Activated CD4-positive, alpha-beta T cell treated with anti-CD3 and anti-CD28 coated beads for 36 hours (primary cell): ENCODE data around the gene RNASE13. TPM values are rescaled to one million over a fixed set of nuclear protein-coding genes. Genes with fewer than 3 reads are reported as not detected.

Source experiments
- ATAC-seq: fragments of 200-7000 bp; cut with Tn5 transposase; one replicate; pipeline ENCODE4 v1.10.0; 2021; ENCODE audit warnings: mild to moderate bottlenecking, moderate library complexity
- CTCF ChIA-PET: fragments of 350-600 bp; sonication (Branson Sonifier 250); formaldehyde crosslinking; loops from one replicate; lab custom pipeline; 2021; ENCODE audit warnings: antibody characterized with exemption; lab: Charles Lee
- POLR2A ChIA-PET: fragments of 350-600 bp; sonication (Branson Sonifier 250); formaldehyde crosslinking; loops from one replicate; lab custom pipeline; 2021; ENCODE audit warnings: antibody characterized with exemption, inconsistent platforms; lab: Charles Lee
- DNase-seq: peaks from one replicate; pipeline ENCODE4 v3.0.0-alpha.2; 2020
- H3K27ac Mint-ChIP-seq: one replicate; pipeline ENCODE4 v1.8.0; 2021; ENCODE audit warnings: mixed read lengths
- H3K27me3 Mint-ChIP-seq: one replicate; pipeline ENCODE4 v1.8.0; 2021; ENCODE audit warnings: mixed read lengths
- H3K36me3 Mint-ChIP-seq: one replicate; pipeline ENCODE4 v1.8.0; 2021; ENCODE audit warnings: low read depth, mixed read lengths
- H3K4me1 Mint-ChIP-seq: one replicate; pipeline ENCODE4 v1.8.0; 2021; ENCODE audit warnings: mixed read lengths
- H3K4me3 Mint-ChIP-seq: one replicate; pipeline ENCODE4 v1.8.0; 2021; ENCODE audit warnings: mild to moderate bottlenecking, moderate library complexity, mixed read lengths
- H3K9me3 Mint-ChIP-seq: one replicate; pipeline ENCODE4 v1.8.0; 2021; ENCODE audit warnings: low read depth, mixed read lengths
- intact Hi-C, 2 experiments: fragments of 100-400 bp; cut with DNase I in 1 of 2; cut with micrococcal nuclease in 1 of 2; formaldehyde crosslinking; loops; one replicate each; pipeline versions ENCODE4 v1.14.2 to v1.15.1; 2022 to 2024; cut with DNase I, micrococcal nuclease
- total RNA-seq, 2 experiments: library from RNA; stranded (reverse); gene quantifications; one replicate each; pipeline ENCODE4 v1.2.3, GENCODE V29; 2021

Gene RNASE13
- total RNA-seq, 2 experiments from 2014 or later, result not detected

DNA sequence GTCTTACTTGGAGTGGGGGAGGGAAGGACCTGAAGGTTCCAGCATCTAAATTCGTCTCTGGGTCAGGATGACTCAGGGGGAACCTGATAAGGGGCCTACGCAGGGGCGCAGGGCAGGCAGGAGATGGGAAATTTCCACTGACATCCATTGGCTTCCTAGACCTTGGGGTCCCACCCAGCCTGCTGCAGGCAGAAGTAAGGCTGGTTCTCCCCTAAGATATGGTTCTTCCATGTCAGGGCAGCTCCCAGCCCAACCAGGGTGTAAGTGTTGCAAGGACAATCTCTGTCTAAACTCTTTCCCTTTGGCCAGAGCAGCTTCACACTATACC, 7.7 kb downstream of the RNASE13 start:
- Mint-ChIP-seq H3K9me3 (no peaks in the 10 kb centered on the region), H3K27ac (no peak overlapping the region), H3K4me1 (peaks cover 16% of the 10 kb centered on the region), H3K27me3 (peaks cover 2% of the 10 kb centered on the region), H3K4me3 (no peak overlapping the region), H3K36me3 (no peaks in the 10 kb centered on the region)
- DNase-seq (no peak), ATAC-seq (no peak)
- POLR2A ChIA-PET, result no interaction called here
- CTCF ChIA-PET, result interaction anchor here (0.6 to 5.1 kb wide), 4 partner anchors 11 to 65 kb away, joined by 3 to 34 read pairs (median 4); no protein-coding TSS in a partner anchor
- intact Hi-C loops, result no loop called here

GRCh38 chr14:21026274-21026987, 8.2 kb downstream of the RNASE13 start:
- intact Hi-C loops, result no loop called here
- no peak overlapping the region for H3K27ac Mint-ChIP-seq
- H3K27me3 Mint-ChIP-seq, result peaks cover 2% of the 10 kb centered on the region
- no peaks in the 10 kb centered on the region for H3K36me3 Mint-ChIP-seq
- no peaks in the 10 kb centered on the region for H3K9me3 Mint-ChIP-seq
- POLR2A ChIA-PET, result no interaction called here
- CTCF ChIA-PET, result interaction anchor here (0.6 to 5.1 kb wide), 4 partner anchors 11 to 66 kb away, joined by 3 to 34 read pairs (median 4); no protein-coding TSS in a partner anchor
- H3K4me1 Mint-ChIP-seq, result peaks cover 16% of the 10 kb centered on the region
- DNase-seq (no peak), ATAC-seq (no peak)
- H3K4me3 Mint-ChIP-seq, result no peak overlapping the region

DNA sequence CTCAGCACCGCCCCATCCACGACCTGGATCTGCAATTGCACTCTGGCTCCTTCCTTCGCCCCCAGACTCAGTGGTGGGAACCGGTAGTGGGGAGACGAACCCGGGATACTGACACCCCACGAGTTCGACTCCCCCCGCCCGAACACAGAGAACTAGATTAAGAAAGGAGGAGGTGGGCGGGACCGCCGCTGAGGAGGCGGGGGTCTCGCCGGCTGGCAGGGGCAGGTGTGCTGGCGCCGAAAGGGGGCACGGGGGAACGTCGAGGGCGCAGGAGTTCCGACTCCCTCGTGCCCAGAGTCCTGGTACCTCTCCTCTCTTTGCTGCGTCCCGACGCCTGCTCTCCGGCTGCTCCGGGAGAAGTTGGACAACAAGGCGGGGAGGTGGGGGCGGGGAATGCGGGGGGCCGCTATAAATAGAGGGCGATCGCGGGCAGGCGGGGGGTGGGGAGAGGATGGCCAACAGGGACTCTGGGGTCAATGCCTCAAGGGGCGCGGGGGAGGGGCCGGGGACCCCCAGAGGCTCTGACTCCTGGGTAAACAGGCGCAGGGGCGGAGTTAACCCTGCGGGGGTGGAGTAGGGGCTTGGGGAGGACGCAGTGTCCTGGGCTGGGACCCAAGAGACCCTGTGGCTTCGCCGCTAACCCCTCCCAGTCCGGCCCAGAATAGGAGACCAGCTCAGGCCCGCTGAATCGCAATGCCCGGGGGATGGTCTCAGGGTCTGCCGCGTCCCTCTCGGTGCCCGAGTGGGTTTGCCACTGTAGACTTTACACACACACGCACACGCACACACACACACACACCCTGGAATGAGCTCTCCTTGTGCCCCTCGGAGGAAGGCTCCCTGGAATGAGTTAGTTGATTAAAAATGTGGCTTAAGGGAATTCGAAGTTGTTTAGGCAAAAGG, 9.0 kb downstream of the RNASE13 start:
- Mint-ChIP-seq H3K27me3 (peaks cover 2% of the 10 kb centered on the region), H3K27ac (no peak overlapping the region), H3K36me3 (no peaks in the 10 kb centered on the region), H3K4me3 (peak overlapping the region; percentile 73), H3K9me3 (no peaks in the 10 kb centered on the region), H3K4me1 (peaks cover 16% of the 10 kb centered on the region)
- ATAC-seq (no peak), DNase-seq (no peak)
- POLR2A ChIA-PET, result no interaction called here
- CTCF ChIA-PET, result interaction anchor here (1.0 to 5.1 kb wide), 4 partner anchors 10 to 67 kb away, joined by 3 to 34 read pairs (median 10); no protein-coding TSS in a partner anchor
- intact Hi-C loops, result loop anchor here in 1 of 2 experiments (2.0 kb wide), 1 partner anchor 45 kb away; the partner anchor contains the start of gene ARHGEF40

GRCh38 chr14:21024585-21025370, 9.8 kb downstream of the RNASE13 start, which contains the start of gene NDRG2:
Gene NDRG2 (minus strand): TSS chr14:21025061. CDS start chr14:21023315, 1,746 bp downstream.
- Mint-ChIP-seq H3K27me3 (peaks cover 2% of the 10 kb centered on the region), H3K9me3 (no peaks in the 10 kb centered on the region), H3K4me1 (peaks cover 16% of the 10 kb centered on the region), H3K27ac (peak within 1 kb of the TSS; percentile 55), H3K36me3 (no peaks in the 10 kb centered on the region), H3K4me3 (peak within 1 kb of the TSS; percentile 73)
- ATAC-seq (peak; percentile 74), DNase-seq (peak; percentile 80)
- CTCF ChIA-PET, result interaction anchor here (0.6 to 13.8 kb wide), 5 partner anchors 10 to 151 kb away, joined by 3 to 183 read pairs (median 11); no protein-coding TSS in a partner anchor
- intact Hi-C loops, result loop anchor here in 1 of 2 experiments (2.0 kb wide), 1 partner anchor 46 kb away; the partner anchor contains the start of gene ARHGEF40
- POLR2A ChIA-PET, result no interaction called here

- H3K4me3 Mint-ChIP-seq, result peak overlapping the region; percentile 73
- intact Hi-C loops, result loop anchor here in 1 of 2 experiments (2.0 kb wide), 1 partner anchor 47 kb away; the partner anchor contains the start of gene ARHGEF40
- CTCF ChIA-PET, result interaction anchor here (0.6 to 13.8 kb wide), 7 partner anchors 9 to 611 kb away, joined by 3 to 183 read pairs (median 4); partner anchors contain the start of gene TEP1
- H3K27me3 Mint-ChIP-seq, result peaks cover 2% of the 10 kb centered on the region
- peak overlapping the region; percentile 55 for H3K27ac Mint-ChIP-seq
- H3K9me3 Mint-ChIP-seq, result no peaks in the 10 kb centered on the region
- peaks cover 16% of the 10 kb centered on the region for H3K4me1 Mint-ChIP-seq
- ATAC-seq (peak; percentile 50), DNase-seq (peak; percentile 27)
- H3K36me3 Mint-ChIP-seq, result no peaks in the 10 kb centered on the region
- POLR2A ChIA-PET, result no interaction called here
Observed at GRCh38 chr14:21023817-21024584, 10.6 kb downstream of the RNASE13 start.

- Mint-ChIP-seq H3K4me3 (no peak overlapping the region), H3K36me3 (no peaks in the 10 kb centered on the region), H3K9me3 (no peaks in the 10 kb centered on the region), H3K4me1 (peaks cover 16% of the 10 kb centered on the region), H3K27ac (no peak overlapping the region), H3K27me3 (peaks cover 2% of the 10 kb centered on the region)
- no peak for DNase-seq
- intact Hi-C loops, result no loop called here
- ChIA-PET POLR2A (no interaction called here), CTCF (interaction anchor here (0.6 to 13.8 kb wide), 8 partner anchors 8 to 610 kb away, joined by 3 to 183 read pairs (median 4); partner anchors contain the start of gene TEP1)
- no peak for ATAC-seq
Observed at GRCh38 chr14:21023174-21023573, 11.4 kb downstream of the RNASE13 start.

- H3K27ac Mint-ChIP-seq, result no peak overlapping the region
- DNase-seq (no peak), ATAC-seq (no peak)
- peaks cover 2% of the 10 kb centered on the region for H3K27me3 Mint-ChIP-seq
- H3K9me3 Mint-ChIP-seq, result no peaks in the 10 kb centered on the region
- ChIA-PET POLR2A (no interaction called here), CTCF (interaction anchor here (0.6 to 13.8 kb wide), 7 partner anchors 8 to 81 kb away, joined by 3 to 183 read pairs (median 4); no protein-coding TSS in a partner anchor)
- peaks cover 16% of the 10 kb centered on the region for H3K4me1 Mint-ChIP-seq
- no peaks in the 10 kb centered on the region for H3K36me3 Mint-ChIP-seq
- no peak overlapping the region for H3K4me3 Mint-ChIP-seq
- intact Hi-C loops, result no loop called here
Observed at GRCh38 chr14:21022686-21023085, 11.9 kb downstream of the RNASE13 start.

DNA sequence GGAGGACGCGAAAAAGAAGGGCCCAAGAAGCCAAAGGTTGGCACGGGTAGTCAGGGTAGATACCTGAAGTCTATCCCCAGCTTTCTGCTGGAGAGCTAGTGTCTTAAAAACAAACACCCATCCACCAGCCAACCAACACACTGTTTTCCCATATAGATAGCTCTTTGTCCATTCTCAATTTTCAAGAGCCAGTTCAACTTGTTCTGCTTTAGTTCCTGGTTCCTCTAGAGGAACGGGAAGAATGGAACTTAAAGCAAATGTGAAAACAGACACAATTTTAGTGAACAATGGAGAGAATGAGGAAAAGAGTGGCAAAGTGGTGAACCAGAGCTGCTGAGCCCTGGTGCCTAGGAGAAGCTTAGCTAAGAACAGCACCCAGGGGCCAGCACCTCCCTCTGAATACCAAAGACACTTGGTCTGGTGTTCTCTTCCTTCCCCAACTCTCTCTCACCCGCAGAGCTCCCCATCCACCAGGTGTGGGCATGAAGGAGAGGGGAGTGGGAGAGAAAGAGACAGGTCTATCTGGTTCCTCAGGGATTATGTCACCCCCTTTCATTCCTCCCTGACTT, 13.5 kb downstream of the RNASE13 start:
- DNase-seq, result no peak

DNA sequence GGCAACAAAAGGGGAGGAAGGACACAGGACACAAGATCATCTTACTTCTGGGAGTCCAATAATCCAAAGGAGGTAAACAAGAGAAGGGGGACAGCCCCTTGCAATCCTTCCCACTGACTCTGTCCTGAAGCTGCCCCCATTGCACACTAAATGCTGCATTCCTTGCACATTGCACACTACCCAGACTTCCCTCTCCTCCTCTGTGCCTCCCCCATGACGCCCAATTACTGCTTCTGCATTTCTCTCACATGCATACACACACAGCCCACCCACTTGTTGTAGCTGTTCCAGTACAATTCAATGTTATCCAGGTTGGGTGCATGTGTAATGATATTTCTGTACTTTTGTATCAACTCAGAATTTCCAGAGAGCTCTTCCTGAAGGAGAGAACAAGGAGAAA, 15.2 kb downstream of the RNASE13 start:
- no peak for ATAC-seq
- intact Hi-C loops, result loop anchor here in 1 of 2 experiments (10.0 kb wide), 1 partner anchor 535 kb away; no protein-coding TSS in a partner anchor
- ChIA-PET POLR2A (interaction anchor here (0.6 kb wide), 1 partner anchor 234 kb away, joined by 3 read pairs; no protein-coding TSS in a partner anchor), CTCF (interaction anchor here (0.7 to 13.8 kb wide), 7 partner anchors 14 to 286 kb away, joined by 3 to 183 read pairs (median 4); no protein-coding TSS in a partner anchor)
- H3K9me3 Mint-ChIP-seq, result no peaks in the 10 kb centered on the region
- H3K27ac Mint-ChIP-seq, result no peak overlapping the region
- DNase-seq, result no peak
- peaks cover 12% of the 10 kb centered on the region for H3K4me1 Mint-ChIP-seq
- H3K36me3 Mint-ChIP-seq, result no peaks in the 10 kb centered on the region
- peaks cover 2% of the 10 kb centered on the region for H3K27me3 Mint-ChIP-seq
- H3K4me3 Mint-ChIP-seq, result no peak overlapping the region

More for the DNA sequence above, 13.5 kb downstream of the RNASE13 start:
- CTCF ChIA-PET, result interaction anchor here (0.8 to 13.8 kb wide), 7 partner anchors 10 to 83 kb away, joined by 3 to 183 read pairs (median 4); no protein-coding TSS in a partner anchor
- no peak overlapping the region for H3K4me3 Mint-ChIP-seq
- H3K4me1 Mint-ChIP-seq, result peaks cover 16% of the 10 kb centered on the region
- no peak overlapping the region for H3K27ac Mint-ChIP-seq
- H3K9me3 Mint-ChIP-seq, result no peaks in the 10 kb centered on the region
- H3K27me3 Mint-ChIP-seq, result peaks cover 2% of the 10 kb centered on the region
- intact Hi-C loops, result no loop called here
- H3K36me3 Mint-ChIP-seq, result no peaks in the 10 kb centered on the region
- ATAC-seq, result no peak
- POLR2A ChIA-PET, result no interaction called here
